ENCODE results near the gene IDNK.
A peak's percentile ranks its signal among the peaks of the same experiment; 100 is the strongest.

Gene IDNK

DNA sequence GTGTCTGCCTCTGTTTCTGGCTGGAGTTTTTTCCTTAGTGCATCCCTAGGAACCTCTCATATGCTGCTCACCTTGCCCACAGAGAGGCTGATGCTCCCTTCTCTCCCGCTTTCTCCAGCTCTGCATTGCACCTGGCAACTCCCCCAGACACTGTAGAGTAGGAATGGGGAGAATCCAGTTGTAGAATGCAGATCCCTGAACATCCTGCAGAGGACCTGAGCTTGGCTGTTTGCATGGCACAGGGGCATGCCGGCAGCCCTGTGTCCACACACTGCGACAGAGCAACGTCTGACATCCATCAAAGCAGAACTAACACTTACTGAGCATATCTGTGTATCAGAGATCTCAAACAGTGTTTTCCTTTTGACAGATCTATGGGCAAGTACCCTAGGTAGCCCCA is 19.9 kb downstream of the IDNK start:
- Histone ChIP-seq H3K9ac (ENCODE audit: insufficient read length) (no peak overlapping the region), H3K36me3 (ENCODE audit: insufficient read depth, low read length) (no peaks in the 10 kb centered on the region; the same call in 1 of the 2 replicates), H3K27ac (no peak overlapping the region), H3K4me3 (no peak overlapping the region), H3K9me3 (ENCODE audit: low read depth, low read length) (no peaks in the 10 kb centered on the region)
- TF ChIP-seq FOXP2 (optimal IDR thresholded peaks at IDR 0.05; ENCODE audit: control extremely low read depth, extremely low read length, insufficient read depth) (no peak), POLR2AphosphoS5 (IDR thresholded peaks at IDR 0.05; ENCODE audit: borderline replicate concordance, low read depth, low read length) (no peak), EZH2 (IDR thresholded peaks at IDR 0.05) (no peak)
- no peak for DNase-seq (ENCODE audit: low read depth, low spot score)

DNA sequence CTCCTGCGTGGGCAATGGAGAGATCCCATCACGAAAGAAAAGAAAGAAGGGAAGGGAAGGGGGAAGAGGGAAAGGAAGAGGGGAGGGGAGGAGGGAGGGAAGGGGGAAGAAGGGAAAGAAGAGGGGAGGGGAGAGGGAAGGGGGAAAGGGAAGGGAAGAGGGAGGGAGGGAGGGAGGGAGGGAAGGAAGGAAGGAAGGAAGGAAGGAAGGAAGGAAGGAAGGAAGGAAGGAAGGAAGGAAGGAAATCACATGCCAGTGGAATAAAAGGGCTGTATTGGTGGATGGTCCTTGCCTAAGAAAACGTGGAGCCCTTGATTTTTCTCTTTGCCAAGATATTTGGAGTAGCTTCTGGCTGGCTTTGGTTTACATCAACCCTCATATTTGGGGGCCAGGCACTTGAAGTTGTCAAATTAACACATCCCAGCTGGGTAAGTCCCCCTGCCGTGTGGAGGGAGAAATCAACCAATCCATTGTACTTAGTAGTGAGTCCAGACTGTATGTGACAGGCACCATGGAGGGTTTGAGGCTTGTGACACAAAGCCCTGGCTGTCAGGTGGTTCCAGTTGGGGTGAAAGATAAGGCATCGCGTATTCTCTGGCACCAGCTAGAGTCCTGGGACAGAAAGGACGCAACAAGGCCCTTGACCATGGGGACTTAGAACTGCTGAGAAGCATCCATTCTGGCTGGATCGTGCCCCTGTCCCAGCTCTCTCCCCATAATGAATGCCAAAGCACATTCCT is 23.7 kb downstream of the IDNK start:
- Histone ChIP-seq H3K27ac (peak overlapping the region; percentile 98), H3K9ac (ENCODE audit: insufficient read length) (peak overlapping the region; percentile 60), H3K4me3 (peak overlapping the region; percentile 44; the same call in 1 of the 2 replicates), H3K36me3 (ENCODE audit: insufficient read depth, low read length) (peaks cover 11% of the 10 kb centered on the region), H3K9me3 (ENCODE audit: low read depth, low read length) (no peaks in the 10 kb centered on the region)
- DNase-seq (ENCODE audit: low read depth, low spot score) = peak; percentile 89
- TF ChIP-seq FOXP2 (optimal IDR thresholded peaks at IDR 0.05; ENCODE audit: control extremely low read depth, extremely low read length, insufficient read depth) (no peak), POLR2AphosphoS5 (IDR thresholded peaks at IDR 0.05; ENCODE audit: borderline replicate concordance, low read depth, low read length) (peak; percentile 17; the same call in 1 of the 2 replicates), EZH2 (IDR thresholded peaks at IDR 0.05) (no peak)

DNA sequence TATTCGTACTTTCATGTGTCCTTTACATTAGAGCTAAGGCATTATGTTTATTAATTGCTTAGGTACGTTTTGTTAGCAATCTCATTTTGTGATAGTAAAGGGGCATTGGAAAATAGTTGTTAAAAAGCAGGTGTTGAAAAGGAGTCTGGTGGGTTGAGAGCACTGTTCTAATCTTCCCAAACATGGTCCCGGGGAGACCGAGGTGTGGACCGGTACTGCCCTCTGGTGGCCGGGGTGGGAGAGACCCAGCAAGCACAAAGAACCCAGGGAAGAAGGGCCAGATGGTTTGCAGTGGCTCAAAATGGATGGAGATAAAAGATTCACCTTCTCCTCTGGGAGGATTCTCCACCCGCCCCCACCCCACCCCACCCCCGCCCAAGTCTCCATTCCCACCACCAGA is 26.1 kb downstream of the IDNK start:
- TF ChIP-seq POLR2AphosphoS5 (IDR thresholded peaks at IDR 0.05; ENCODE audit: borderline replicate concordance, low read depth, low read length) = no peak
- no peak for TF ChIP-seq FOXP2 (optimal IDR thresholded peaks at IDR 0.05; ENCODE audit: control extremely low read depth, extremely low read length, insufficient read depth)
- no peak for TF ChIP-seq EZH2 (IDR thresholded peaks at IDR 0.05)
- no peak overlapping the region for H3K9ac ChIP-seq (ENCODE audit: insufficient read length)
- DNase-seq (ENCODE audit: low read depth, low spot score) = no peak

DNA sequence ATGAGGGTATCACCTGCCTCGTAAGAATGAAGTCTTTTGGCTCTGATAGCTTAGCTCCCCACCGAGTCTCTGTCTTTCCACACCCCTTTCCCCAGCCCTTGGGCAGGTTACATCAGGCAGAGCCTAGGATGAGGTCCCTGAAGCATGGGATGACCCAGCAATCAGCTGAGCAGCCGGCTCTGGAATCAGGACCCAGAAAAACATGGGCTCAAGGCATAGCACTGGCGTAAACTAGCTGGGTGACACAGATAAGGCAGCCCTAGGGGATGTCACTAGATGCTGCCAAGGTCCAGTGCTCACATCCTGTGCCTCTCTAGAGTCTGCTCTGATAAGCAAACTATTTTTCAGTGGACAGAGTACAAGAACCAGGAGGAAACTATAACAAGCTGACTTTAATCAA is 26.6 kb downstream of the IDNK start:
- DNase-seq (ENCODE audit: low read depth, low spot score) = no peak
- H3K9ac ChIP-seq (ENCODE audit: insufficient read length) = no peak overlapping the region
- H3K27ac ChIP-seq = peak overlapping the region; percentile 79
- H3K9me3 ChIP-seq (ENCODE audit: low read depth, low read length) = no peaks in the 10 kb centered on the region
- TF ChIP-seq FOXP2 (optimal IDR thresholded peaks at IDR 0.05; ENCODE audit: control extremely low read depth, extremely low read length, insufficient read depth) (no peak), POLR2AphosphoS5 (IDR thresholded peaks at IDR 0.05; ENCODE audit: borderline replicate concordance, low read depth, low read length) (no peak), EZH2 (IDR thresholded peaks at IDR 0.05) (no peak)
- H3K36me3 ChIP-seq (ENCODE audit: insufficient read depth, low read length) = peaks cover 38% of the 10 kb centered on the region
- no peak overlapping the region for H3K4me3 ChIP-seq

More for the DNA sequence above, 26.1 kb downstream of the IDNK start:
- H3K36me3 ChIP-seq (ENCODE audit: insufficient read depth, low read length) = peaks cover 34% of the 10 kb centered on the region
- 0 out of 2 replicates have a peak overlapping the region, but pooled peaks have one; percentile 19 for H3K27ac ChIP-seq
- no peak overlapping the region for H3K4me3 ChIP-seq
- H3K9me3 ChIP-seq (ENCODE audit: low read depth, low read length) = no peaks in the 10 kb centered on the region

DNA sequence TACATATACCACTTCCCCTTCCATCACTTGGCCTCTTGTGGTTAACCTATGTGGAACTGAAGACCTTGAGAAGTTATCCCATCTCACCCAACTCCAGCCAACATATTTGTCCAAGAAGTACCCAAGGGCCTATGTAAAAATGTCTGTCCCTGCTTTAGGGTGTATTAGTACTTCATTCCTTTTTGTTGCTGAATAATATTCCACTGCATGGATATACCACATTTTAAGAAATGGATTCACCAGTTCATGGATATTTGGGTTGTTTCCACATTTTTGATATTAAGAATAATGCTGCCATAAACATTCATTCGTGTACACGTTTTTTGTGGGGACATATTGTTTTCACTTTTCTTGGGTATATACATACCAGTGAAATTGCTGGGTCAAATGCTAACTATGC is 28.6 kb downstream of the IDNK start:
- H3K9me3 ChIP-seq (ENCODE audit: low read depth, low read length) = no peaks in the 10 kb centered on the region
- peaks cover 59% of the 10 kb centered on the region for H3K36me3 ChIP-seq (ENCODE audit: insufficient read depth, low read length)
- no peak overlapping the region for H3K4me3 ChIP-seq
- H3K27ac ChIP-seq = no peak overlapping the region
- H3K9ac ChIP-seq (ENCODE audit: insufficient read length) = no peak overlapping the region
- no peak for DNase-seq (ENCODE audit: low read depth, low spot score)
- TF ChIP-seq POLR2AphosphoS5 (IDR thresholded peaks at IDR 0.05; ENCODE audit: borderline replicate concordance, low read depth, low read length) (no peak), FOXP2 (optimal IDR thresholded peaks at IDR 0.05; ENCODE audit: control extremely low read depth, extremely low read length, insufficient read depth) (no peak), EZH2 (IDR thresholded peaks at IDR 0.05) (no peak)

DNA sequence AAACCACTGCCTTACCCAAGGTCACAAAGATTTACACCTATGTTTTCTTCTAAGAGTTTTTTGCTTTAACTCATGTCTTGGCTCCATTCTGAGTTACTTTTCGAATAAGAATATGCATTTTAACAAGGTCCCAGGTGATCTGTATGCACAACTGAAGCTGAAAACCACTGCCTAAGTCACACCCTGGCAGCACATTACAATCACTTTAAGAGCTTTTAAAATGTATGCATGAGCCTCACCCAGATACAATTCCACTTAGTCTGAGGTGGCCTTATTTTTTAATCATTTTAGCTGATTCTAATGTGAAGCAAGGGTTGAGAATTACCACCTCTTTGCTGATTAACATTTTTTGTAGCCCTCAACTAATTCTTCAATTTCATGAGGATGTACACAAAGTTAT is 29.5 kb downstream of the IDNK start:
- Histone ChIP-seq H3K36me3 (ENCODE audit: insufficient read depth, low read length) (peaks cover 68% of the 10 kb centered on the region), H3K9me3 (ENCODE audit: low read depth, low read length) (no peaks in the 10 kb centered on the region), H3K27ac (no peak overlapping the region), H3K9ac (ENCODE audit: insufficient read length) (no peak overlapping the region), H3K4me3 (no peak overlapping the region)
- TF ChIP-seq FOXP2 (optimal IDR thresholded peaks at IDR 0.05; ENCODE audit: control extremely low read depth, extremely low read length, insufficient read depth) (no peak), EZH2 (IDR thresholded peaks at IDR 0.05) (no peak)
- no peak for DNase-seq (ENCODE audit: low read depth, low spot score)

DNA sequence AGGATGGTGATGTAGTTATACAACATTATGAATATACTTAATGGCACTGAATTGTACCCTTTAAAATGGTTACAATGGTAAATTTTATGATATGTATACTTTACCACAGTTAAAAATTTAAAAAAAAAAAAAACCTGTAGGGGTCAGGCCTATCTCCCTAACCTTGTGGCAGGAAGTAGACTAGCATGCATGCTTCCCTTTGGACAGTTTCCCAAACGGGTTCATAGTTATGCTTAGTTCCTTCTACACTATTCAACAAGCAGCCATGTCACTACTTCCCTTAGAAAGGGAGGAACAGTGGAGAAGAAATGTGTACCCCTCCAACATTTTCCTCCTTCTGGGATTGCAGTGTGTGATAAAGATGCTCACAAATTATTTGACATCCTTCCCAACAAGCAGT is 32.5 kb downstream of the IDNK start:
- TF ChIP-seq POLR2AphosphoS5 (IDR thresholded peaks at IDR 0.05; ENCODE audit: borderline replicate concordance, low read depth, low read length) (no peak), EZH2 (IDR thresholded peaks at IDR 0.05) (no peak), FOXP2 (optimal IDR thresholded peaks at IDR 0.05; ENCODE audit: control extremely low read depth, extremely low read length, insufficient read depth) (no peak)
- H3K9me3 ChIP-seq (ENCODE audit: low read depth, low read length) = no peaks in the 10 kb centered on the region
- DNase-seq (ENCODE audit: low read depth, low spot score) = no peak
- H3K9ac ChIP-seq (ENCODE audit: insufficient read length) = no peak overlapping the region
- H3K4me3 ChIP-seq = no peak overlapping the region
- peaks cover 95% of the 10 kb centered on the region for H3K36me3 ChIP-seq (ENCODE audit: insufficient read depth, low read length)
- H3K27ac ChIP-seq = no peak overlapping the region

DNA sequence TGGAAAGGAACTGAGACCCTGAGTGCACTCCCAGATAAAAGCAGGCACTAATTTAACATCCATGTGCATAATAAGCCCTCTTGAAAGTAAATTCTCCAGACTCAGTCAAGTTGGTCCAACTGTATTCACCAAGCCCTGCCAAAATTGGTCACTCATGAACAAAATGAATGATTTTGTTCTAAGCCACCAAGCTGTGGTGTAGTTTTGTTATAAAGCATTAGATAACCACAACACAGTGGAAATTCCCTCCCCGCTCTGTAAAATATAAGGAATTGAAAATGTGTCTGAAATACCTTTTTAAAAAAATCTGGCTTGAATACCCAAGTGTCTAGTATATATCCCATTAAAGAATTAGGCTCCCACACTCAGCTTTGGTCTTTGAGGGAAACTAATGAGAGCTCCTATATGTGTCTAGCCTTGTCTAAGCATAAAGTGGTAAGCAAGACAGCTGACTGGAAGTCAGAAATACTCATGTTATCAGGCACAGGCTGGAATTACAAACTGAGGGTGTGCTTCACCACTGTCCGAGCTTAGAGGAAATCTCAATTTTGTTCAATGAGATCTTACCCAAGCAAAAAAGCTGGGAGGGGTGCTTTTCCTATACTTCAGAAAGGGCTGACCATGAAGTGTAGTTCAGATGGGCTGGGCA is 33.2 kb downstream of the IDNK start:
- Histone ChIP-seq H3K27ac (no peak overlapping the region), H3K4me3 (no peak overlapping the region)
- DNase-seq (ENCODE audit: low read depth, low spot score) = no peak

More for the DNA sequence above, 33.2 kb downstream of the IDNK start:
- H3K9me3 ChIP-seq (ENCODE audit: low read depth, low read length) = no peaks in the 10 kb centered on the region
- no peak overlapping the region for H3K9ac ChIP-seq (ENCODE audit: insufficient read length)
- H3K36me3 ChIP-seq (ENCODE audit: insufficient read depth, low read length) = peaks cover 97% of the 10 kb centered on the region
- TF ChIP-seq EZH2 (IDR thresholded peaks at IDR 0.05) = no peak
- TF ChIP-seq POLR2AphosphoS5 (IDR thresholded peaks at IDR 0.05; ENCODE audit: borderline replicate concordance, low read depth, low read length) = no peak
- no peak for TF ChIP-seq FOXP2 (optimal IDR thresholded peaks at IDR 0.05; ENCODE audit: control extremely low read depth, extremely low read length, insufficient read depth)

Measured in SK-N-MC (cell line).